K562 (cell line): Measurements from ENCODE around the gene MT1E. TPM values are rescaled to one million over a fixed set of nuclear protein-coding genes. Genes with fewer than 3 reads are reported as not detected.
A peak's percentile ranks its signal among the peaks of the same experiment; 100 is the strongest.

Source experiments
- BRF2 ChIP-seq: IDR thresholded peaks from 3 replicates; pipeline ENCODE4 v1.6.1; 2011; ENCODE audit warnings: borderline replicate concordance, mild to moderate bottlenecking; ENCODE audit not compliant: insufficient read length, insufficient read depth
- CTCFL ChIP-seq: IDR thresholded peaks from 2 replicates; pipeline ENCODE4 v1.6.1; 2011; ENCODE audit warnings: borderline replicate concordance, low read depth, mild to moderate bottlenecking, moderate library complexity, low read length; ENCODE audit not compliant: insufficient read depth, poor library complexity, severe bottlenecking
- DDX20 ChIP-seq: fragments of 450-650 bp; IDR thresholded peaks from 2 replicates; pipeline ENCODE4 v1.6.1; 2016; ENCODE audit warnings: missing genetic modification characterization, low read depth, mild to moderate bottlenecking, missing compliant biosample characterization, moderate library complexity
- KDM2B ChIP-seq: fragments of 250-450 bp; sonication (Bioruptor Pico); IDR thresholded peaks from 2 replicates; pipeline ENCODE4 v1.8.0; 2021; ENCODE audit warnings: mild to moderate bottlenecking, moderate library complexity
- NCOA2 ChIP-seq, 2 experiments: fragments of 450-650 bp; IDR thresholded peaks; 2 replicates each; pipeline ENCODE4 v1.6.1; 2018; ENCODE audit warnings: mild to moderate bottlenecking in 2 of 2, moderate library complexity in 1 of 2; ENCODE audit not compliant: partially characterized antibody in 2 of 2
- RAD21 ChIP-seq, 2 experiments: fragments of 250-450 bp in 1 of 2; fragments of 450-650 bp in 1 of 2; sonication (Bioruptor Pico) in 1 of 2; formaldehyde crosslinking in 1 of 2; IDR thresholded peaks in 1 of 2; conservative IDR thresholded peaks in 1 of 2; 2 replicates each; pipeline versions ENCODE4 v1.4.0 to v1.8.0; 2020 to 2022; ENCODE audit warnings: mild to moderate bottlenecking in 2 of 2, moderate library complexity in 1 of 2
- RUNX1 ChIP-seq: sonication (generic); IDR thresholded peaks from 2 replicates; pipeline ENCODE4 v1.6.1; 2016; ENCODE audit warnings: antibody characterized with exemption, low read depth
- STAG1 ChIP-seq: sonication (generic); formaldehyde crosslinking; IDR thresholded peaks from 2 replicates; pipeline ENCODE4 v1.5.0; 2020; ENCODE audit warnings: missing genetic modification reagents, borderline replicate concordance
- TARDBP ChIP-seq: fragments of 450-650 bp; IDR thresholded peaks from 2 replicates; pipeline ENCODE4 v1.6.1; 2016
- TBP ChIP-seq: optimal IDR thresholded peaks from 2 replicates; pipeline ENCODE3; 2011; ENCODE audit warnings: low read depth, low read length, improper control_type of control experiment
- ZBTB2 ChIP-seq: fragments of 450-650 bp; IDR thresholded peaks from 2 replicates; pipeline ENCODE4 v1.6.1; 2016; ENCODE audit warnings: antibody characterized with exemption
- ZFP91 ChIP-seq: sonication (generic); formaldehyde crosslinking; IDR thresholded peaks from 2 replicates; pipeline ENCODE4 v1.8.0; 2022; ENCODE audit warnings: mild to moderate bottlenecking, missing genetic modification reagents
- ZNF609 ChIP-seq: sonication (generic); formaldehyde crosslinking; IDR thresholded peaks from 2 replicates; pipeline ENCODE4 v1.8.1; 2023; ENCODE audit warnings: missing genetic modification reagents, mild to moderate bottlenecking, borderline replicate concordance
- ZNF655 ChIP-seq: fragments of 250-450 bp; sonication (Bioruptor Pico); IDR thresholded peaks from 2 replicates; pipeline ENCODE4 v1.5.0; 2021
- polyA plus RNA-seq, 8 experiments: library from polyadenylated mRNA; depleted of rRNA in 4 of 8; stranded (reverse) in 5 of 8; unstranded in 3 of 8; fragments of >200 nt; fragmentation: Nextera tagmentation in 2 of 8; fragmentation: Illumina TruSeq in 1 of 8; extraction: Ambion mirVana in 2 of 8; extraction: Trizol in 1 of 8; gene quantifications; 2 replicates each; pipeline versions ENCODE4 v1.2.1 to v1.2.3, GENCODE V29; 2011 to 2014; ENCODE audit warnings: inconsistent platforms in 1 of 8, missing spikeins in 1 of 8
- total RNA-seq, 7 experiments: library from RNA; depleted of rRNA in 6 of 7; stranded (reverse); fragments of >200 nt in 6 of 7; fragmentation: Illumina TruSeq in 2 of 7; extraction: Trizol in 2 of 7; gene quantifications; 2 replicates each; pipeline versions ENCODE4 v1.2.1 to v1.2.3, GENCODE V29; 2011 to 2021; ENCODE audit warnings: low replicate concordance in 1 of 7

MT1E gene
- total and polyA plus RNA-seq, 9 of the 15 experiments (the other 6 are each of a cell fraction or from before 2014, with no cell fraction given): 0.29 to 0.81 (median 0.46) TPM; not detected in 3

GRCh38 chr16:56673921-56674320, 48.3 kb downstream of the MT1E start (continued):
- TF ChIP-seq ZNF655: no peak
- no peak for TF ChIP-seq TBP
- peak; percentile 60 to 76 for TF ChIP-seq RAD21 (CRISPR knock-in tag; conservative IDR thresholded peaks at IDR 0.05 in 1 of 2, IDR thresholded peaks at IDR 0.05 in 1 of 2)
- no peak for TF ChIP-seq ZFP91 (CRISPR knock-in tag)
- no peak for TF ChIP-seq NCOA2 (IDR thresholded peaks at IDR 0.05; ENCODE audit: partially characterized antibody in 2 of 2)
- no peak for TF ChIP-seq TARDBP
- TF ChIP-seq ZNF609 (CRISPR knock-in tag): no peak
- TF ChIP-seq ZBTB2: no peak
- no peak; the same call in 1 of the 2 replicates for TF ChIP-seq STAG1 (CRISPR knock-in tag)
- no peak for TF ChIP-seq BRF2
- TF ChIP-seq KDM2B (CRISPR knock-in tag): no peak
- no peak for TF ChIP-seq DDX20 (tag)
- TF ChIP-seq CTCFL: peak; percentile 52
- TF ChIP-seq RUNX1: no peak
